A549 (cell line): ENCODE measurements around the gene SCGB1C2.

Source experiments
- MAFK ChIP-seq: fragments of 450-650 bp; IDR thresholded peaks from 2 replicates; pipeline ENCODE4 v1.6.1; 2014; ENCODE audit not compliant: partially characterized antibody
- NR3C1 ChIP-seq: fragments of >200 bp; sonication (Bioruptor Twin); formaldehyde crosslinking; IDR thresholded peaks from 3 replicates; pipeline ENCODE4 v1.6.1; 2017
- POLR2A ChIP-seq: IDR thresholded peaks from 2 replicates; pipeline ENCODE4 v1.6.1; 2012; ENCODE audit warnings: mild to moderate bottlenecking, low read length
- RARB ChIP-seq: fragments of 250-450 bp; sonication (Bioruptor Pico); IDR thresholded peaks from 2 replicates; pipeline ENCODE4 v1.8.0; 2021; ENCODE audit warnings: mild to moderate bottlenecking, moderate library complexity
- RCOR1 ChIP-seq: fragments of 150-350 bp; IDR thresholded peaks from 2 replicates; pipeline ENCODE4 v1.6.1; 2014; ENCODE audit warnings: antibody characterized with exemption, low read length, low read depth
- REST ChIP-seq: fragments of 200-600 bp; sonication (generic); IDR thresholded peaks from 2 replicates; pipeline ENCODE4 v1.6.1; 2016; ENCODE audit warnings: antibody characterized with exemption, mild to moderate bottlenecking, moderate library complexity
- TF ChIP-seq, protein P1 (sequence below): fragments of >200 bp; sonication (Bioruptor Twin); formaldehyde crosslinking; IDR thresholded peaks from 3 replicates; pipeline ENCODE4 v1.5.1; 2016
- TF ChIP-seq, protein P2 (sequence below): fragments of 450-650 bp; IDR thresholded peaks from 2 replicates; pipeline ENCODE4 v1.6.1; 2014; ENCODE audit warnings: antibody characterized with exemption

- TF ChIP-seq MAFK = no peak
- TF ChIP-seq POLR2A = no peak
- TF ChIP-seq, protein P1, sequence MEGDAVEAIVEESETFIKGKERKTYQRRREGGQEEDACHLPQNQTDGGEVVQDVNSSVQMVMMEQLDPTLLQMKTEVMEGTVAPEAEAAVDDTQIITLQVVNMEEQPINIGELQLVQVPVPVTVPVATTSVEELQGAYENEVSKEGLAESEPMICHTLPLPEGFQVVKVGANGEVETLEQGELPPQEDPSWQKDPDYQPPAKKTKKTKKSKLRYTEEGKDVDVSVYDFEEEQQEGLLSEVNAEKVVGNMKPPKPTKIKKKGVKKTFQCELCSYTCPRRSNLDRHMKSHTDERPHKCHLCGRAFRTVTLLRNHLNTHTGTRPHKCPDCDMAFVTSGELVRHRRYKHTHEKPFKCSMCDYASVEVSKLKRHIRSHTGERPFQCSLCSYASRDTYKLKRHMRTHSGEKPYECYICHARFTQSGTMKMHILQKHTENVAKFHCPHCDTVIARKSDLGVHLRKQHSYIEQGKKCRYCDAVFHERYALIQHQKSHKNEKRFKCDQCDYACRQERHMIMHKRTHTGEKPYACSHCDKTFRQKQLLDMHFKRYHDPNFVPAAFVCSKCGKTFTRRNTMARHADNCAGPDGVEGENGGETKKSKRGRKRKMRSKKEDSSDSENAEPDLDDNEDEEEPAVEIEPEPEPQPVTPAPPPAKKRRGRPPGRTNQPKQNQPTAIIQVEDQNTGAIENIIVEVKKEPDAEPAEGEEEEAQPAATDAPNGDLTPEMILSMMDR = no peak
- no peak for TF ChIP-seq RARB (CRISPR knock-in tag)
- TF ChIP-seq, protein P2, sequence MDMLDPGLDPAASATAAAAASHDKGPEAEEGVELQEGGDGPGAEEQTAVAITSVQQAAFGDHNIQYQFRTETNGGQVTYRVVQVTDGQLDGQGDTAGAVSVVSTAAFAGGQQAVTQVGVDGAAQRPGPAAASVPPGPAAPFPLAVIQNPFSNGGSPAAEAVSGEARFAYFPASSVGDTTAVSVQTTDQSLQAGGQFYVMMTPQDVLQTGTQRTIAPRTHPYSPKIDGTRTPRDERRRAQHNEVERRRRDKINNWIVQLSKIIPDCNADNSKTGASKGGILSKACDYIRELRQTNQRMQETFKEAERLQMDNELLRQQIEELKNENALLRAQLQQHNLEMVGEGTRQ = no peak
- no peak for TF ChIP-seq REST
- TF ChIP-seq NR3C1 = no peak
- no peak for TF ChIP-seq RCOR1
These were observed 19.6 kb downstream of the SCGB1C2 start for GRCh38 chr17:156946-157345.
